Posterior cingulate gyrus (tissue), 11 donors: ENCODE measurements around the gene PALD1.

Source experiments
- DNase-seq, 10 donors: peaks; one replicate each; pipeline versions ENCODE4 v3.0.0 to v3.0.0-alpha.2; 2020 to 2021; ENCODE audit warnings: mixed read lengths in 3 of 10
- intact Hi-C: fragments of 100-400 bp; cut with DNase I; formaldehyde crosslinking; loops from one replicate; pipeline ENCODE4 v1.15.1; 2023

The PALD1 gene

GRCh38 chr10:70544431-70545340, 66.1 kb downstream of the PALD1 start:
- DNase-seq: peak in 1 of 10 donors; percentile 32
- intact Hi-C loops: loop anchor here (5.0 kb wide), 1 partner anchor 328 kb away; no protein-coding TSS in a partner anchor

GRCh38 chr10:70546584-70546983, 68.0 kb downstream of the PALD1 start:
- intact Hi-C loops: loop anchor here (5.0 kb wide), 1 partner anchor 326 kb away; no protein-coding TSS in a partner anchor
- DNase-seq: peak in 1 of 10 donors; percentile 37

GRCh38 chr10:70549351-70549961, 70.9 kb downstream of the PALD1 start:
- peak in 1 of 10 donors; percentile 46 for DNase-seq
- intact Hi-C loops: loop anchor here (5.0 kb wide), 1 partner anchor 323 kb away; no protein-coding TSS in a partner anchor

- peak in 9 of 10 donors; percentile 26 to 95 (median 78) for DNase-seq
- intact Hi-C loops: loop anchor here (1.0 to 10.0 kb wide), 6 partner anchors 65 to 330 kb away; partner anchors contain the start of gene ADAMTS14
Measured at GRCh38 chr10:70549962-70550458, 71.4 kb downstream of the PALD1 start.

GRCh38 chr10:70550459-70550858, 71.9 kb downstream of the PALD1 start:
- intact Hi-C loops: loop anchor here (1.0 to 10.0 kb wide), 5 partner anchors 64 to 330 kb away; partner anchors contain the start of gene ADAMTS14
- DNase-seq: peak in 1 of 10 donors; percentile 13

GRCh38 chr10:70551466-70551865, 72.9 kb downstream of the PALD1 start:
- DNase-seq: peak in 2 of 10 donors; percentile 6 to 19
- intact Hi-C loops: loop anchor here (5.0 to 10.0 kb wide), 3 partner anchors 63 to 123 kb away; partner anchors contain the start of gene ADAMTS14

GRCh38 chr10:70551971-70552422, 73.4 kb downstream of the PALD1 start:
- intact Hi-C loops: loop anchor here (5.0 to 10.0 kb wide), 3 partner anchors 63 to 123 kb away; partner anchors contain the start of gene ADAMTS14
- peak in 3 of 10 donors; percentile 49 to 75 (median 70) for DNase-seq

- no peak for DNase-seq
- intact Hi-C loops: loop anchor here (5.0 to 10.0 kb wide), 3 partner anchors 62 to 122 kb away; partner anchors contain the start of gene ADAMTS14
Measured at GRCh38 chr10:70552586-70552985, 74.0 kb downstream of the PALD1 start.

GRCh38 chr10:70555371-70555770, 76.8 kb downstream of the PALD1 start:
- DNase-seq: peak in 4 of 10 donors; percentile 22 to 79 (median 40)
- intact Hi-C loops: loop anchor here (10.0 kb wide), 2 partner anchors 59 to 119 kb away; partner anchors contain the start of gene ADAMTS14

- peak in 4 of 10 donors; percentile 22 to 65 (median 47) for DNase-seq
- intact Hi-C loops: loop anchor here (10.0 kb wide), 2 partner anchors 58 to 118 kb away; partner anchors contain the start of gene ADAMTS14
Measured at GRCh38 chr10:70557086-70557845, 78.7 kb downstream of the PALD1 start.

- intact Hi-C loops: loop anchor here (10.0 kb wide), 2 partner anchors 57 to 117 kb away; partner anchors contain the start of gene ADAMTS14
- DNase-seq: peak in 3 of 10 donors; percentile 34 to 64 (median 42)
Measured at GRCh38 chr10:70557876-70558275, 79.3 kb downstream of the PALD1 start.

GRCh38 chr10:70558295-70558694, 79.7 kb downstream of the PALD1 start:
- peak in 3 of 10 donors; percentile 24 to 45 (median 31) for DNase-seq
- intact Hi-C loops: loop anchor here (10.0 kb wide), 2 partner anchors 57 to 117 kb away; partner anchors contain the start of gene ADAMTS14

- peak in 8 of 10 donors; percentile 19 to 91 (median 37) for DNase-seq
- intact Hi-C loops: loop anchor here (10.0 kb wide), 2 partner anchors 56 to 116 kb away; partner anchors contain the start of gene ADAMTS14
Measured at GRCh38 chr10:70558871-70559810, 80.6 kb downstream of the PALD1 start.

- intact Hi-C loops: loop anchor here (10.0 kb wide), 2 partner anchors 55 to 115 kb away; partner anchors contain the start of gene ADAMTS14
Measured at GRCh38 chr10:70559861-70560260, 81.3 kb downstream of the PALD1 start.

GRCh38 chr10:70560511-70560941, 82.0 kb downstream of the PALD1 start:
- intact Hi-C loops: no loop called here

More at GRCh38 chr10:70559861-70560260, 81.3 kb downstream of the PALD1 start:
- peak in 2 of 10 donors; percentile 21 to 58 for DNase-seq

GRCh38 chr10:70561070-70561469, 82.5 kb downstream of the PALD1 start:
- DNase-seq: peak in 8 of 10 donors; percentile 29 to 93 (median 66)
- intact Hi-C loops: no loop called here

More at GRCh38 chr10:70560511-70560941, 82.0 kb downstream of the PALD1 start:
- DNase-seq: peak in 4 of 10 donors; percentile 19 to 66 (median 44)

GRCh38 chr10:70561558-70561957, 83.0 kb downstream of the PALD1 start:
- intact Hi-C loops: no loop called here
- peak in 4 of 10 donors; percentile 19 to 54 (median 38) for DNase-seq
